Neutrophil (primary cell): ENCODE measurements around the gene RPS6KA2.

Experiments used
- H3K27ac ChIP-seq: fragments of 200-600 bp; sonication (generic); 2 replicates; pipeline ENCODE4 v1.5.1; 2016; ENCODE audit warnings: mild to moderate bottlenecking, moderate library complexity
- H3K27me3 ChIP-seq: fragments of 200-600 bp; sonication (generic); 2 replicates; pipeline ENCODE4 v1.6.0; 2016; ENCODE audit warnings: mild to moderate bottlenecking
- H3K36me3 ChIP-seq: fragments of 200-600 bp; sonication (generic); 2 replicates; pipeline ENCODE4 v1.5.1; 2017
- H3K4me1 ChIP-seq, 2 experiments: fragments of 200-600 bp in 1 of 2; sonication (generic) in 1 of 2; 1 replicate in 1 of 2; 2 replicates in 1 of 2; pipeline versions ENCODE4 v1.5.1 to v1.6.1; 2013 to 2016; ENCODE audit warnings: low read depth in 1 of 2, low read length in 1 of 2, mild to moderate bottlenecking in 1 of 2, moderate library complexity in 1 of 2; ENCODE audit not compliant: control insufficient read depth in 1 of 2, insufficient read depth in 1 of 2
- H3K4me3 ChIP-seq, 2 experiments: fragments of 200-600 bp in 1 of 2; sonication (generic) in 1 of 2; 1 replicate in 1 of 2; 2 replicates in 1 of 2; pipeline ENCODE4 v1.5.1; 2013 to 2016; ENCODE audit warnings: low read depth in 1 of 2, low read length in 1 of 2, mild to moderate bottlenecking in 1 of 2, moderate library complexity in 1 of 2
- H3K9me3 ChIP-seq: fragments of 200-600 bp; sonication (generic); 2 replicates; pipeline ENCODE4 v1.5.1; 2016
- TF ChIP-seq, protein P1 (sequence below): fragments of 200-600 bp; sonication (generic); IDR thresholded peaks from 2 replicates; pipeline ENCODE4 v1.5.1; 2016; ENCODE audit warnings: antibody characterized with exemption

Gene RPS6KA2

DNA sequence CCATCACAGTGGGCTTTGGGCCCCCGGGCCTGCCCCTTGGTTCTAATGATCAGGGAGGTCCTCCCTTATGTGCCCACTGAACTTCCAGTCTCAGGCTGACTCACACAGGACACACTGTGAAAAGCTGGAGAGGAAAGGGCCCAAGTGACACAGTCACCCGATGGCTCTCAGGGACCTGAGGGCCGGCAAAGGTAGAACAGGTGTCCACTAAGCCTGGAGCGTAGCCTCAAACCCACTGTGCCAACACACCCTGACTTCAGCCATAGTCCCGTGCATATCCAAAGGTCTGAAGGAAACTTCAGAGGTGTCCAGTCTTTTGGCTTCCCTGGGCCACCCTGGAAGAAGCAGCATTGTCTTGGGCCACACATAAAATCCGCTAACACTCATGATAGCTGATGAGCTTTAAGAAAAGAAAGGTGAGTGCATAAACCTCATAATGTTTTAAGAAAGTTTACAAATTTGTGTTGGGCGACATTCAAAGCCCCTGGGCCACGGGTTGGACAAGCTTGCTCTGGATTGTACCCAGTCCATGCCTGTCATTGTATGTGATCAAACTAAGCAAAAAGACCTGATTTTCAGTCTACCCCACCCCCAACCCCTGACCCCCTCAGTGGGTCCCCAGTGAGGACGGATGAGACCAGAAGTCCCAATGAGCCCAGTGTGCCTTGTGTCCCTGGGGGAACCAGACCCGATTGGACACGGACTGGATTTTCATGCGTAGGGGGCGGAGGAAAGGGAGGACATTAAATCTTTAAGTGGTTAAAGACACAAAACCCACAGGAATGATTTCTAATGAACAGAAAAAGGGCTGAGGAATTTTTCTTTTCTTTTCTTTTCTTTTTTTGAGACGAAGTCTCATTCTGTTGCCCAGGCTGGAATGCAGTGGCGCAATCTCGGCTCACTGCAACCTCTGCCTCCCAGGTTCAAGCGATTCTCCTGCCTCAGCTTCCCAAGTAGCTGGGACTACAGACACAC lies 46.7 kb downstream of the RPS6KA2 start:
- Histone ChIP-seq H3K27ac (no peak overlapping the region), H3K9me3 (no peaks in the 10 kb centered on the region), H3K4me3 (no peak overlapping the region), H3K4me1 (peaks cover 24 to 32% of the 10 kb centered on the region in 2 experiments), H3K36me3 (no peaks in the 10 kb centered on the region), H3K27me3 (no peaks in the 10 kb centered on the region)
- TF ChIP-seq, protein P1, sequence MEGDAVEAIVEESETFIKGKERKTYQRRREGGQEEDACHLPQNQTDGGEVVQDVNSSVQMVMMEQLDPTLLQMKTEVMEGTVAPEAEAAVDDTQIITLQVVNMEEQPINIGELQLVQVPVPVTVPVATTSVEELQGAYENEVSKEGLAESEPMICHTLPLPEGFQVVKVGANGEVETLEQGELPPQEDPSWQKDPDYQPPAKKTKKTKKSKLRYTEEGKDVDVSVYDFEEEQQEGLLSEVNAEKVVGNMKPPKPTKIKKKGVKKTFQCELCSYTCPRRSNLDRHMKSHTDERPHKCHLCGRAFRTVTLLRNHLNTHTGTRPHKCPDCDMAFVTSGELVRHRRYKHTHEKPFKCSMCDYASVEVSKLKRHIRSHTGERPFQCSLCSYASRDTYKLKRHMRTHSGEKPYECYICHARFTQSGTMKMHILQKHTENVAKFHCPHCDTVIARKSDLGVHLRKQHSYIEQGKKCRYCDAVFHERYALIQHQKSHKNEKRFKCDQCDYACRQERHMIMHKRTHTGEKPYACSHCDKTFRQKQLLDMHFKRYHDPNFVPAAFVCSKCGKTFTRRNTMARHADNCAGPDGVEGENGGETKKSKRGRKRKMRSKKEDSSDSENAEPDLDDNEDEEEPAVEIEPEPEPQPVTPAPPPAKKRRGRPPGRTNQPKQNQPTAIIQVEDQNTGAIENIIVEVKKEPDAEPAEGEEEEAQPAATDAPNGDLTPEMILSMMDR: no peak

DNA sequence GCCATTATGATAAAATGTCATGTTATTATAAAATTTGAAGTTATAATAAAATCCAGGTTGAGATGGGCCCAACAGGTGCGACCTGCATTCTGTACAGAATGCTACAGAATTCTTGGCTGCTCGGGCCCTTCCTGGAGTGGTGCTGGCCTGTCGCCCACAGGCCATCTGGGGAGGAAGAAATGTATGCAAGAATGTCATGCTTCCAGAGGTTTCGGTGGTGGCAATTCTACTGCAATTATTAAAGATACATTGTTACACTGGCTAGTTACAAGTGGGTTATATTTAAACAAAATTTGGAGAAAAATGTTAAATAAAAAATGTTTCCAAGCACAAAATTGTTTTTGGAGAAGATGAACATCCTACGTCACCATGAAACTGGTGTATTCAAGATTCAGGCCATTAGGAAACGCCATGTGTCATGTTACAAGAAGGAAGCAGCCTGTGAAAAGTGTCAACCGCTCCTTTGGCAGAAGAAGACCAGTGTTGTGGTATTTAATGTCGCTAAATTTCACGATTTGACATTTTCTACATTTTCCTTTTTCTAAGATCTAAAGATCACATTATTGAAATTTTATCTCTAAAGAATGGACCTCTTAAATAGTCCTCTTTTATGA lies 47.7 kb downstream of the RPS6KA2 start:
- Histone ChIP-seq H3K27ac (no peak overlapping the region), H3K9me3 (no peaks in the 10 kb centered on the region), H3K27me3 (no peaks in the 10 kb centered on the region), H3K36me3 (no peaks in the 10 kb centered on the region), H3K4me3 (no peak overlapping the region), H3K4me1 (peaks cover 14 to 22% of the 10 kb centered on the region in 2 experiments)
- TF ChIP-seq, protein P1: no peak

DNA sequence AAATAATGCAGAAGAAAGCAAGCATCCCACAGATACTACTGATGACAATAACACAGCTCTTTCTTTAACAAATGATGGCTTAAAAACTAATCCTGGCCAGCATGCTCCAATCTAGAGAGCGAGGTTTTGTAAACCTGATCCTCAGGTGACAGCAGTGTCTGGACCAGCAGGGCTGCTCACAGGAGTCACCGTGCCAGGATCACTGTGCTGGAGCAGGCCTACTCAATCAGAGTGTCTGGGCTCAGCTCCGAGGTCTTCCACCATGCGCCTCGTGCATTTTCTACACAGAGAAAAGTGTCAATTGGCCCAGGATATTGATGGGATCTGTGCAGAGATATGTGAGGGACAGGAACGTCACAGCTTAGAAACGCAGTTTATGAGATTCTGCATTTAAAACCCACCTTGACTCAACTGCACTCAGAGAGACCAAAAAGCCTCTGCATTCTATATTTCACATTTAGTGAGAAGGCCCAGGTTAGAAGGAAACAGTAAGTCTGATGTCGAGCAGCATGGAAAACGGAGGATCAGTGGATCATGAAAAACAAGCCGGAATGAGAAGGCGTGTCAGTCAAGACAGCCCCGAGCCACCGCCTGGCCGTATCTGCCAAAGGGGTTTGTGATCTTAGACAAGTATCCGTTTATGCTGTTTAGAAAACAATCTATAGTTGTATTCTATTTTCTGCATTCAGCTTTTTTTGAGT lies 48.4 kb downstream of the RPS6KA2 start:
- Histone ChIP-seq H3K4me3 (no peak overlapping the region), H3K9me3 (no peaks in the 10 kb centered on the region), H3K27ac (no peak overlapping the region), H3K36me3 (no peaks in the 10 kb centered on the region), H3K27me3 (no peaks in the 10 kb centered on the region), H3K4me1 (peaks cover 8 to 16% of the 10 kb centered on the region in 2 experiments)
- TF ChIP-seq, protein P1: no peak

DNA sequence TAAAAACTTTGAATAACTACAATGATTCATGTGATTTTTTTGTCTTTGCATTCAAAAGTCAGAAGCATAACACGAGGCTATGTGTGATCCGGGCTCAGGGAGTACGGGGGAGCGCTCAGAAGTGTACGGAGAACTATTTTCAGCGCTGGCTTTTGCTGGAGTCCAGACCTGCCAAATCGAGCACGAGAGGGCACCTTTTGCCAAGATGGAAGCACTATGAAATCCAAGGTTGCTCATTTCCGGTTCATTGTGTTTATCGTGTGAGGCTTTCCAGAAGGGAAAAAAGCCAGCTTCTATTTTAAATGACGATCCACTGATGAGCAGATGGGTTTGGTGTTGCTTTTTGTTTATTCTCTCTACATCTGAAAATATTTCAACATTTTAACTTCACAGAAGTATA lies 51.8 kb downstream of the RPS6KA2 start:
- TF ChIP-seq, protein P1: no peak
- no peak overlapping the region for H3K27ac ChIP-seq
- H3K9me3 ChIP-seq: no peaks in the 10 kb centered on the region
- H3K36me3 ChIP-seq: no peaks in the 10 kb centered on the region
- H3K27me3 ChIP-seq: no peaks in the 10 kb centered on the region
- H3K4me3 ChIP-seq: no peak overlapping the region
- H3K4me1 ChIP-seq: no peaks in the 10 kb centered on the region

DNA sequence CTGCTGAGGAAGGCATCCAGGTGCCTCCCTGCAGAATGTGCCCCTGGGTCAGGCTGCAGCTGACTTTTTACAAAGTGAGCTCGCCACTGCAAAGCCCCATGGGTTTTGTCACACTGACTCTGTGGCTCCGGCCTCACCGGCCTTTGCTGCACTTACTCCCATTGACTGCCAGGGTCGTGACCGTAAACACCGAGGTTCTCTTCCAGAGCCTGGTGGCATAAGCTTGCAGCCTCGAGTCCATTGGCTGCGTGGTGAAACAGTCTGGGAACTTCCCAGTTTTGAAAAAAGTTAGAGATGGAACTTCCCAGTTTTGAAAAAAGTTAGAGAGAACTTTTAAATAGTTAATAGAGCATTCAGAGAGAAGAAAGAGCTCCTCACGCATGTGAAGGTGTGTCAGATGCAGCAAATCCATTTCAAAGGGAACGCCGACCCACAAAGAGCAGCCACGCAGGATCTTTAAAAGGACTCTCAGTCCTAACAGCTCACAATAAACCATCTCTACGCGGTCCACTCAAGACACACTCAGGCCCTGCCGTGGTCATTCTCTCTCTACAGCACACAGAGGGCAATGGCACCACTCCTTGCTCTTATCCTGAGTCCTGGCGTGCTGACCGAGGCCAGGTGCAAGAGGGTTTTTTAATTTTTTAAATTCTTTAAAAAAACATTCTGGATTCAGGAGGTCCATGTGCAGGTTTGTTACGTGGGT lies 53.4 kb downstream of the RPS6KA2 start:
- Histone ChIP-seq H3K27ac (no peak overlapping the region), H3K9me3 (no peaks in the 10 kb centered on the region), H3K36me3 (no peaks in the 10 kb centered on the region), H3K4me3 (no peak overlapping the region), H3K4me1 (no peaks in the 10 kb centered on the region), H3K27me3 (no peaks in the 10 kb centered on the region)
- TF ChIP-seq, protein P1: no peak
